Measurements from ENCODE around the gene SLC41A3.
"Not testable (repeated sequence)": the region's sequence is repeated elsewhere in the genome, so short reads cannot be mapped to it uniquely, and the experiment has no call there.

The SLC41A3 gene

DNA sequence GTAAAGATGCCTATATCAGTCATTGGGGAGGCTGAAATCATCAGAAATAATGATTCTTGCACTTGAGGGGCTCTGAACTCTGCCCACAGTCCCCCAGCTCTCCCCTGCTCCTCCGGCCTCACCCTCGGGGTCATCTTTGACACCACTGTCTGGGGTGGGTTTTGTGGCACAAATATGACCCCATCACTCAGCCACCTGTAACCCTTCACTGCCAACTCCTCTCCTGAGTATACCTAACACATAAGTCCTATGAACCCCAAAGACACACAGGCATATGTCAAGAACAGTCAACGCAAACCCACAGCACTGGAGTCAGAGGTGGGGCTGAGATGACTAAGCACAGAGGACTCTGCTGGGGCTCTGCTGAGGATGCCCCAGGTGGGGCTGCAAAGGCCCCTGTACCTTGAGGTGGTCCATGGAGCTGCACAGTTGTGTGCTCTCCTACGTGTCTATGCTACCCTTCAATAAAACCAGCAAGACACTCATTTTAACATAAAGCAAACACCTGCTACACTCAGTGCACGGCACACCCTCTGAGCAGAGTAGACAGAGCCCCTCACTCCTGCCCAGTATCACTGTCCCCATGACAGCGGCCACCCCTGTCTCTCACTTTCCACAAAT, 29.9 kb downstream of the SLC41A3 start:
- no peak for DNase-seq (ENCODE audit: low read depth)

DNA sequence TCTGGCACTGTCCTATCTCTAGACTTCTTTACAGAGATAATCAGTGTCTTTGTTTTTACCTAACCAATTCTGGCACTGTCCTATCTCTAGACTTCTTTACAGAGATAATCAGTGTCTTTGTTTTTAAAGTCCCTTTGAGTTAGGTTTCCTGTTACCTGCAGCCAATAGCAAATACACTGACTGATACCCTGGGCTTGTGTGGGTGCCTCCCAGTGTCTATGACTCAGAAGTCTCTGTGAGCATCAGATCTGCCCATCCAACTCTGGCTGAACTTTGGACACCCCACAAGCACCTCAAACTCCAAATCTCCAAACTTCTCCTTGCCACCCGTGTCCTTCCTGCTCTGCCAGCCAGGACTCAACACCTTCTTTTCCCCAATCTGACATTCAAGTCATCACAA, 30.4 kb downstream of the SLC41A3 start:
- DNase-seq (ENCODE audit: low read depth): no peak

DNA sequence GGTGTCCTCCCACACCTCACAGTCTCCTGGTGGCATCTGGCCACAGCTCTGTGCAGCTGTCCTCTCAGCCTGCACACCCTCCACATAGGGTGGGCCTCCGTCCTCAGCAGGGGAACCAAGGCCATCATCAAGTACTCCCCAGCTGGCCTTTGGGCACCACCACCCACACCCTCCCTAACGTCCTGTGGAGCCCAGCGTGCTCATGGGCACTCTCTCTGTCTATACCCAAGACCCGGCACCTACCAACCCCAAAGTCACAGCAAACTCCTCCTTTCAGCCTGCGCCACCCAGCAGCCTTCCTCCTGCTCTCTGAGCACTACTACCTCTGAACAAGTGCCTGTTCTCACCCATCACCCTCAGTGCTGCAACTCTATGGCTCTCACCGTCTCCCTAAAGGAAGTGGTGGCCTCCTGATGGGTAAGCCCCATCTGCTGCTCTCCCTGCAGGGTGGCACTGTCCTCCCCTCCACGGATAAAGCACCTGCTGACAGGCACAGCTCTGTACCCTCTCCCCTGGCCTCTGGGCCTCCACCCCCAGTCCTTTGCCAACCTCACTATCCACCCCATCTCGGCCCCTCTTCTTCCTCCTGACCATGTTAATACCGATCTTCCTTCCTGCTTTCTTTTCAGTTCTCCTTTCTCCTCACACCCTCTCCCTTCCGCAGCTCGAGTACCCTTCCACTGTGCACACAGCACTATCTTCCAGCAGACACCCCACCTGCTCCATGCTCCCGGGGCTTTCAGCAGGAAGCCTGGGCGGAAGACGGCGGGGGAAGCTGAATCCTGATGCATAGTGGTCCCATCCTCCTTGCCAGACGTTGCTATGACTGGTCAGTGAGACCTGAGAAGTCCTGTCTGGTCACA, 31.5 kb downstream of the SLC41A3 start:
- DNase-seq (ENCODE audit: low read depth): no peak

- DNase-seq (ENCODE audit: low read depth): no peak
Observed at GRCh38 chr3:126051741-126052140, 32.2 kb downstream of the SLC41A3 start.

GRCh38 chr3:126051234-126051633, 32.7 kb downstream of the SLC41A3 start:
- no peak for DNase-seq (ENCODE audit: low read depth)

DNA sequence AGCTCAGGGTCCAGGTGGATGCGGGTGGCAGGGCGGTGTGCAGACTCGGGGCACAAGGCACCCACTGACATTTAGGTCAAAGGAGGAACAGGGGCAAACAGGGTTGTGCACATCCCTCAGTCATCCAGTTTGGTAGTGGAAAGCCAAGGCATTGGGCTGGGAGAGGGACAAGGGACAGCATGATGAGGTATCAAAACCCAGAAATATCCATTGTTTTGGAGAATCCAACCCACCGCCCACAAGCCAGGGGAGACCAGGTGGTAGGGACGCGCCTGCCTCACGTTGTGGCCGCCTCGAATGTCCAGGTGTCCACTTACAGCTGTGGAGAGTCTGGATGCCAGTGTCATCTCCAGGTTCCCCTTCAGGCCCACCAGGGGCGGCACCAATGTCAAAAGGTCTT, 33.3 kb downstream of the SLC41A3 start:
- DNase-seq (ENCODE audit: low read depth): no peak

- no peak for DNase-seq (ENCODE audit: low read depth)
Observed at GRCh38 chr3:126050050-126050392, 33.9 kb downstream of the SLC41A3 start.

GRCh38 chr3:126049289-126050049, 34.5 kb downstream of the SLC41A3 start:
- DNase-seq (ENCODE audit: low read depth): no peak

DNA sequence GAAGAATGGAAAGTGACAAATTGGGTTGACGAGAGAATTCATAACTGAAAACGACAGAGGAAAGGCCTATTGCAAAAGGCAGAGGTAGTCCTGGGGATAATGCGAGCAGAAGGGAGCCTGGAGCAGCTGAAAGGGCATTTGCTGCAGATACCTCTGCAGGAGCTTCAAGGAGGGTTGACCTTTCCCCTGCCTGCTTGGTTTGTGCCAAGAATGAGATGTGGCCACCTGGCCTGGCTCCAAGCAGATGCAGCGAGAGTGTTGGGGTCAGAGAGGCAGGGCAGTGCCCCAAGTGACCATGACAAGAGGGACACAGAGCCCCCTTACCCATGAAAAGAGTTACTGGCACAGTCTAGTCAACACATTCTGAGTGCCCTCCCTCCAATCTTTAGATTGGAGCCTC, 43.5 kb downstream of the SLC41A3 start:
- no peak for DNase-seq (ENCODE audit: low read depth)

DNA sequence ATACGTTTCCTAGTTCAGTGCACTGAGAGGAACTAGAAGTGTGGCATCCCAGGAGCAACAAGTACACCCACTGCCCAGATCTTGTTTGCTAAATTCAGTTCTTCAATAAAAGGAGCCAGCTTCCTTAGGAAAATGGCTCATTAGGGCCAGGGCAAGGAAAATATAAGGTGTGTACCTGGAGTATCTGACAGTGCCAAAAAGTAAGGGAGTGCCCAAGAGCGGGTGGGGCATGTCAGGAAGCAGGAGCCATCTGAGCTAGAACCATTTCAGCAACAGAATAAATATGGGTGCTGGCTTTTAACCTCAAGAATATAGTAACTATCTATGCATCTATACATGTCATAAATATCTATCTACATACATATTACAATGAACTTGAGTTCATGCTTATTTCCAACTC, 44.1 kb downstream of the SLC41A3 start:
- DNase-seq (ENCODE audit: low read depth): no peak

DNA sequence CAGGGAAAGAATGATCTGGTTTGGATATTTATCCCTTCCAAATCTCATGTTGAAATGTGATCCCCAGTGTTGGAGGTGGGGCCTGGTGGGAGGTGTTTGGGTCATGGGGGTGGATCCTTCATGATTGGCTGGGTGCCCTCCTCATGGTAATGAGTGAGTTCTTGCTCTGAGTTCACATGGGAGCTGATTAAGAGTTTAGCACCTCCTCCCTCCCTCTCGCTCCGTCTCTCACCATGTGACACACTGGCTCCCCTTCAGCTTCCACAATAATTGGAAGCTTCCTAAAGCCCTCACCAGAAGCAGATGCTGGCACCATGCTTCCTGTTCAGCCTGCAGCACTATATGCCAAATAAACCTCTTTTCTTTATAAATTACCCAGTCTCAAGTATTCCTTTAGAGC, 45.1 kb downstream of the SLC41A3 start:
- not testable (repeated sequence) for DNase-seq (ENCODE audit: low read depth)

DNA sequence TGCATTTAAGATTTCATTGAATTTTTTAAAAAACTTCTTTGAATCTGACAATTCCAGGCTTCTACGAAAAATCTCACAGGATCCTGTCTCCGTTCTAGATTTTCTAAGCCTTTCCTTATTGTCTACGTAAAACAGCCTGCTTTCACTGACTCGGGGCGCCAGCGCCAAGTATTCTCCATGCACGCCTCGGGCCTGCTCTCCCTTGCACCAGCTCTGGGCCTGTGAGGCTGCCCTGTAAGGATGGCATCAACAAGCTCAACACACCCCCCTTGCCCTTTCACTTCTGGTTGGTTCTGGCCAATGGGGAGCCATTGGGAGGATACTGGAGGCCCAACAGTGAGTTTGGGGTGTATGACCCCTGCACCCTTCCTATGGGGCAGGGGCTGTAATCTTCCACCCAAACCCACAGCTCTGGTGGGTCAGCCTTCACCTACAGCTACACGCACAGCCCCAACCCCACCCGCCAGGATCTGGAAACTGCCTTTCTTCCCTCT, 47.8 kb downstream of the SLC41A3 start:
- DNase-seq (ENCODE audit: low read depth): no peak

DNA sequence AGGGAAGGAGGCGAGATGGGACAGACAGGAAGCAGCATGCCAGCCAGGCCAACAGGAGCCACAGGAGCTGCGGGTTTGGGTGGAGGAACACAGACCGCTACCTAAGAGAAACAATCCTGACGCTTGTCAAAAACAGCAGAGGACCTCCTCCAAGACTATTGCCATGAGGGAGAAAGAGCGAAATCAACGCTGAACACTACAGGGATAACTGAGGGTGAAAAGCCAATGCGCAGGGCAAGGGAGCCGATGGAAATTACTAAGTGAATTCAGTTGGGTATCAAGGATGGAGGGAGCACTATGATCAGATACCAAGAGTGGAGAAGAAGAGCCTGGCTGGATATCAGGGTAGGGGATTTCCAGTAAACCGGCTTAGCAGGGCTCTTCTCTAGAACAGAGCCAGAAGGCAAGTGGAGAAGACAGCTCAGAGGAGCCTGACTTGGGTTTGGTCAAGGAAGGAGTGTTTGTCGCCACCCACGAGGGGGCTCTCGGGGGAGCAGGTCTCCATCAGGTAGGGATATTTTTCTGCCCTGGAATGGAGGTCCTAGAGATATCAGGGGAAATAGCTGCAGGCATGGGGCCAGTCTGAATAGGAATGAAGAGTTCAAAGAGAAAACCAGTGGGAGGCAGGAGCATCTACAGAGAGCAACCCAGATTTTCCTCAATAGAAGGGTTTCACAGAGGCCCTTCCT, 48.4 kb downstream of the SLC41A3 start:
- no peak for DNase-seq (ENCODE audit: low read depth)

GRCh38 chr3:126034481-126035361, 49.2 kb downstream of the SLC41A3 start:
- no peak for DNase-seq (ENCODE audit: low read depth)

DNA sequence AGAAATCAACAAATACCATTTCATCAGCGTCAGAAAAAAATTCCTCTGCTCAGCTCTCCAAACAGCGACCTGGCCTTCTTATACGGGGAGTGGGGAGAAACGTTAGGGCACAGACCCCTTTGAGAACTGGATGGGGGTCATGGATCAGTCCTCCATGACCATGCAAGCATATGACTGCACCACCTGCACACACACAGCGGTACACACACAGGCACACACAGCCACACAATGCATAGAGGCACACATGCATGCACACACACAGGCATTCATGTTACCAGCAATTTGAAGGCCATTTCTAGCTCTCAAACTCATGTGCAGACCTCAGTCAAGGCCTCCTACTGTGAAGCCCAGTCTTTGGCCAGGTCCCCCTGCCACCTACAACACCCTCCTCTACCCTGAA, 50.2 kb downstream of the SLC41A3 start:
- no peak for DNase-seq (ENCODE audit: low read depth)

- DNase-seq (ENCODE audit: low read depth): no peak
Observed at GRCh38 chr3:126033051-126033745, 50.7 kb downstream of the SLC41A3 start.

GRCh38 chr3:126031981-126032471, 51.9 kb downstream of the SLC41A3 start:
- no peak for DNase-seq (ENCODE audit: low read depth)

GRCh38 chr3:126030455-126030854, 53.5 kb downstream of the SLC41A3 start:
- DNase-seq (ENCODE audit: low read depth): no peak

DNA sequence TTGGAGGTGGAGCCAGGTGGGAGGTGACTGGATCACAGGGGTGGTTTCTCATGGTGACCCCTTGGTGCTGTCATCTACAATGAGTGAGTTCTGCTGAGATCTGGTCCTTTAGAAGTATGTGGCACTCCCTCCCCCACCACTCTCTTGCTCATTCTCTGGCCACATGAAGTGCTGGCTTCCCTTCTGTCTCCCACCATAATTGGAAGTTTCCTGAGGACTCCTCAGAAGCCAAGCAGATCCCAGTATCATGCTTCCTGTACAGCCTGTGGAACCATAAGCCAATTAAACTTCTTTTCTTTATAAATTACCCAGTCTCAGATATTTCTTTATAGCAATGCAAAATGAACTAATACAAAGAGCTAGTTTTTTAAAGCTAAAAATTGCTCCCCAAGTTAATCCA, 54.7 kb downstream of the SLC41A3 start:
- no peak for DNase-seq (ENCODE audit: low read depth)

DNA sequence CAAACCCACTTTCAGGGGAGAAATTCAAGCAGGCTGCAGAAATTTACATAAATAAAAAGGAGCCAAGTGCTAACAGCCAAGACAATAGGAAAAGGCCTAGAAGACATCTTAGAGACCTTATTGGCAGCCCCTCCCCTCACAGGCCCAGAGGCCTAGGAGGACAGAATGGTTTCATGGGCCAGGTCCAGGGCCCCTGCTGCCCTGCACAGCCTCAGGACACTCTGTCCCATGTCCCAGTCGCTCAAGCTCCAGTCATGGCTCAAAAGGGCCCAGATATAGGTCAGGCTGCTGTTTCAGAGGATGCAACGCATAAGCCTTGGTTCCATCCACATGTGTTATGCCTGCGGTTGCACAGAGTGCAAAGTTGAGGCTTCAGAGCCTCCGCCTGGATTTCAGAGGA, 55.8 kb downstream of the SLC41A3 start:
- no peak for DNase-seq (ENCODE audit: low read depth)

Data from T follicular helper cell (primary cell).